Epithelial cell of prostate (primary cell): ENCODE results near the gene MRPL20.
"Not testable (repeated sequence)": the region's sequence is repeated elsewhere in the genome, so short reads cannot be mapped to it uniquely, and the experiment has no call there.

Experiments
- DNase-seq: peaks from one replicate; pipeline ENCODE4 v3.0.0-alpha.2; 2011; ENCODE audit warnings: low read depth, low spot score
- H3K27ac ChIP-seq: fragments of 450-650 bp; 2 replicates; pipeline ENCODE4 v1.5.1; 2017; ENCODE audit warnings: mild to moderate bottlenecking

The MRPL20 gene

DNA sequence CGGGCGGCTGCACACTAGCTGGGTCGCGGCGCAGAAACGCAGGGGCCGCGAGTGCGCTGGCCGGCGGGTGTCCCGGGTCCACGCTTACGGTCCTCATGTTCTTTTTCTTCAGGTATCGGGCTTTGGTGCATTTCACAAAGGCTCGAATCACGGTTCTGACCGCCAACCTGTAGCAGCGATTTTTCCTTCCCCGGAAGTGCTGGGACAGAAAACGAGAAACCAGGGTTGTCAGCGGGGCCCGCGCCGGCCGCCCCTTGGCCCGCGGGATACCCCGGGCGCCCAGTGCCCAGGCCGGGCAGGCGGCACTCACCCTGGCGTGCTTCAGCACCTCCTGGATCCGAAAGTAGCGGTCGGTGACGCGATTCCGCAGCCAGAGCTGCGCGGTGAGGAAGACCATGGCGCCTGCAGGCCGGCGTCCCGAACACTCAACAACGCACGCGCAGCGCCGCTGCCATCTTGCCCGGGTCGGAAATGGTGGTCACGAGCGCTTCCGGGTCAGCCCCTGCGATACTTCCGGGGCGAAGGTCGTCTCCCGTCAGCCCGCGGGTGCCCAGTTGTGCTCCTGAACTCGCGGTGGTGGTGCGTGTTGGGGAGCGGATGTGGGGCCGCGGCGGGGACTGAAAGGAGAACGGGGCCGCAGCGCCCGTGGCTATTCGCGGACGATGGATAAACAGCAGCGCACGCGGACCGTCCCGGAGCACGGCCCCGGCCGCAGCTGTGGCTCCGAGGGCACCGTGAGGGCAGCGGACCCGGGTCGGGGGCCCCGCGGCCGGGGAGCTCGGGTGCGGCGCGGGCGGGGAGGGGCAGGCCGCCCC is at the start of gene MRPL20:
Gene MRPL20, minus strand, starts transcription at position 473 of the 815 bp plus-strand sequence. Its CDS starts 76 bp downstream, at position 397.
- peak within 1 kb of the TSS; percentile 69 for H3K27ac ChIP-seq
- peak; percentile 52 for DNase-seq

DNA sequence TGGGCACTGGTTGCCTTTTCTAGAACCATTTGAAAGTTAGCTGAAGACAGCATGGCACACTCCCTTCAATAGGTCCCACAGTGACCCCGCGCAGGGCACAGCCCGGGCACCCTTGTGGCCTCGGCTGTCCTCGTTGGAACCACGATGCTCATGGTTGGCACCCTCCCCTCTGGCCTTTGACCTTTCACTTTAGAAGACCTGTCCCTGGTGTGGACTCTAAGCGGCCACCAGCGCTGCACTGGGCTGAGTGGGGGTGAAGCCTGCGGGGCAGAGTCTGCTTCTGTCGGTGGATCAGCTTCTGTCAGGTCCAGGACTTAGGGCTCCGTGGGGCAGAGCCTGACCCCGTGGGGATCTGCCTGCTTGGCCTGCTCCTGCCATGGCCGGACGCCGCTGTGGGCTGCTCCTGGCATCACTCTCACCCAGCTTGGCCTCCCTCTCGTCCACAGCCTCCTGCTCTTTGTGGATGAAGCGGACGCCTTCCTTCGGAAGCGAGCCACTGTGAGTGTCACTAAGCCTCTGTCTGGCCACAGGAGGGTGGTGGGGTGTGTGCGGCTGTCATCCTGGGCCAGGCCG is 49.7 kb upstream of the MRPL20 start:
- not testable (repeated sequence) for DNase-seq

DNA sequence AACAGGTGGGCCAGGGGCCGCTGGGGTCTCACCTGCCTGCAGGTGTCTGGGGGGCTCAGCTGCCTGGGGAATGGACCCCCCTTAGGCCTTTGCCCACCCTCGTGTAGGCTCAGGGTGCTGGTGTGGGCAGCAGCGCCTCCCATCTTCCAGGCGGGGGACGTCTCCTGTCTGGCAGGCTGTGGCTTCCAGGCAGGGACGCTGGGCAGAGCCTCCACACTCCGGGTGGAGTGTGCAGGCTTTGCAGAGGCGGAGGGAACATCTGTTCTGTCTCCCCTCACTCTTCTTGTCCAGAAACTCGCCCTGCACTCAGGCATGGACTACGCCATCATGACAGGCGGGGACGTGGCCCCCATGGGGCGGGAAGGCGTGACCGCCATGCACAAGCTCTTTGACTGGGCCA is 48.8 kb upstream of the MRPL20 start:
- DNase-seq, H3K27ac ChIP-seq: not testable (repeated sequence)

More for the DNA sequence above, 49.7 kb upstream of the MRPL20 start:
- not testable (repeated sequence) for H3K27ac ChIP-seq

DNA sequence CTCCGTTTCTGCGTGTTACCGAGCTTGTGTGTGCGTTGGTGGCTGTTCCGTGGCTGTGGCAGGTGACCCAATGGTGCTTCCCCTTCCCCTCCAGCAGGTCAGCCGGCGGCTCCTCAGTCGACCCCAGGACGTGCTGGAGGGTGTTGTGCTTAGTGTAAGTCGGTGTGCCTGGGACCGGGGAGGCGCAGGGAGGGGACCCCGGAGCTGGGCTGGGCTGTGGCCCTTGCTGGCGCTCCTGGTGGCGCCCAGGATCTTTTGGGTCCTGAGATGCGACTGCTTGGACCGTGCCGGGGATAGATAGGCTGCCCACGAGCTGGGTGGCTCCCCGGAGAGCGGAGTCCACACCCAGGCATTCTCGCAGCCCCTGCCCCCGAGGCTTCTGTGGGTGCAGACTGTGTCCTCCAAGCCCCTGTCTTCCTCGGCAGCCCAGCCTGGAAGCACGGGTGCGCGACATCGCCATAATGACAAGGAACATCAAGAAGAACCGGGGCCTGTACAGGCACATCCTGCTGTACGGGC is 48.3 kb upstream of the MRPL20 start:
- H3K27ac ChIP-seq: no peak overlapping the region
- DNase-seq: no peak

DNA sequence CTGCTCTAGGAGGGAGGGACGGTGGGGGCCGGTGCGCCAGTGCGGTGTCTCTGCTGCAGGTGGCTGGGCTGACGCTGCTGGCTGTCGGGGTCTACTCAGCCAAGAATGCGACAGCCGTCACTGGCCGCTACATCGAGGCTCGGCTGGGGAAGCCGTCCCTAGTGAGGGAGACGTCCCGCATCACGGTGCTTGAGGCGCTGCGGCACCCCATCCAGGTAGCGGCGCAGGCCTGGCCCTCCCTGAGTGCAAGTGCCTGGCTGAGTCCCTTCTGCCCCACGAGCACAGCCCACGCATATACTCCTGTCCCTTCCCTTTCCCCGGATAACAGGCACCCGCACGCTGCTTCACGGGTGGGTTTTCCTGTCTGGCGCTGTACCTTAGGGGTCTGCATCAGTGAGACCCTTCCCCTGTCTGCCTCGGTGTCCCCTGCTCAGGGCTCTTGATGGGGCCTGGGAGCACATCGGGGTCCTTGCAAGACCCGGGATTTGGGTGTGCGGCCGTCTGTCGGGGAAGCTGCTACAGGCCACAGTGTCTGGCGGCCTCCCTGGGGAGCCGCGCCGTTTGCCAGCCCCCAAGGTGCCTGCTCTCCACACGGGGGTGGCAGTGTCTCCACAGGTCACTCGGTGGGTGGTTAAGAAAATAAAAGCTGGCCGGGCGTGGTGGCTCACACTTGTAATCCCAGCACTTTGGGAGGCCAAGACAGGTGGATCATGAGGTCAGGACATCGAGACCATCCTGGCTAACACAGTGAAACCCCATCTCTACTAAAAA is 47.4 kb upstream of the MRPL20 start:
- not testable (repeated sequence) for H3K27ac ChIP-seq, DNase-seq

DNA sequence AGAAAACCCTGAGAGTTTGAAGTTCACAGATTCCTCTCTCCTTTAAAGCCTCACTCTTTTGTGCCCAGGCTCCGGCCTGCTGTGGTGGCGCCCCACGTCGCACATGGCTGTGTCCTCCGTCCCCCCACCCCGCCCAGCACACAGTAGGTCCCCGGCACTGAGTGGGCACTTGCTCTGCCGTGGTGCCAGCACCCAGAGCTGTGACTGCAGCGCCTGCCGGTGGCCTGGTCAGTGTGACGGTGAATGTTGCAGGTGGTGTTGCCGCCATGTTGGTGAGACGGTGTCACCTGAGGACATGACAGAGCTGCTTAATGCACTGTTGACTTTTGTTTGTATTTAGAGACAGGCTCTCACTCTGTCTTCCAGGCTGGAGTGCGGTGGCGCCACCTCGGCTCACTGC is 45.8 kb upstream of the MRPL20 start:
- H3K27ac ChIP-seq: no peak overlapping the region
- no peak for DNase-seq

DNA sequence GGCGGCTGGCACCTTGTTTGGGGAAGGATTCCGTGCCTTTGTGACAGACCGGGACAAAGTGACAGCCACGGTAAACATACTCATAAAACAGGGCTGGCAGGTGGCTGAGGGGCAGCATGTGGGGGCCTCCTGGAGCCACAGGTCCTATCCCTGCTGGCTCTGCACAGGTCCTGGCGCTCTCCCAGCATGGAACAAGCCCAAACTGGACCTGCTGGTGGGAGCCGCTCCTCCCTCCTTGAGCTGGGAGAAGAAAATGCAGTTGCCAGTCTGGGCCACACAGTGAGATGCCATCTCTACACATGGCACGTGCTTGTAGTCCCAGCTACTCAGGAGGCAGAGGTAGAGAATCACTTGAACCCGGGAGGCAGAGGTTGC is 45.3 kb upstream of the MRPL20 start:
- H3K27ac ChIP-seq, DNase-seq: not testable (repeated sequence)

DNA sequence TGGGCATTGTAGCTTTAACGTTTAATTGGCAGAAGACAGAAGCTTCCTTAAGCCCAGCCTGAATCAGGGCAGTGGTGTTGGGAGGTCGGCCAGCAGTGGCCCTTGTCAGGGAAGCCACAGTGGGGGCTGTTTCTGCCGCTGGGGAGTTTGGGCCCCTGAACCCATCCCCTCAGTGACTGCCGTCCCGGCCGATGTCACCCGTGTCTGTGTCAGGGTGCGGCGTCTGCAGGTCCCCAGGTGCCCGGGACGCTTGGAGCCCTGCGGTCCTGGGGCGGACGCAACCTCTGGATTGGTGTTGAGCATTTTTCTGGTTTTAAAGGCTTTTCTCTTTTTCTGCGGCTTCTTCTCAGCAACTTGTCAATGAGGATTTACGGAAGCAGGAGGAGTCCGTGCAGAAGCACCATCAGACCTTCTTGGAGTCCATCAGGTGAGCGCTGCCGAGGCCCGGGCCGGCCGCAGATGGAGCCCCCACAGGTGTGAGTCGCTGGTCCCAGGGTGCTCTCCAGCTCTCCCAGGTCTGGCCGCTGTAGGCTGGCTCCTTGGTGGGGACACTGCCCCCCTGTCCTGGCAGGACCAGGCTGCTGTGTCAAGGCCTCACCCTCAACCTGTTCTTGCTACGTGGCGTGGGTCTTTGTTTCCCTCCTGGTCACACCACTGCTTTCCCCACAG is 44.7 kb upstream of the MRPL20 start:
- DNase-seq: no peak
- H3K27ac ChIP-seq: no peak overlapping the region

DNA sequence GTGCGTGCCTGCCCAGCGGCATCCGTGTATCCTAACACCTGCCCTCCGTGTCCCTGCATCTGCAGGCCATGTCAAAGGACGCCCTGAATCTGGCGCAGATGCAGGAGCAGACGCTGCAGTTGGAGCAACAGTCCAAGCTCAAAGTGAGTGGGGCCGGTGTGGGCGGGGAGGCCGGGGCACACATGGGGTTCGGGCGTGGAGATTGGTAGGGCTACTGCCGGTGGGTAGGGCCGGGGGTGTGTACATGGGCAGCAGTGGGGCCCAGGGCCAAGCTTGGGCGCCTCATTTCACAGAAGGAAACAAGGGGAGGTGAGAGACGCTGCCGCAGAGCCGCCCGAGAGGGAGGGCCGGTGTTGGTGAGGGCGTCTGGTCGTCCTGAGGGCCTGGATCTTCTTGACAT is 43.5 kb upstream of the MRPL20 start:
- not testable (repeated sequence) for DNase-seq, H3K27ac ChIP-seq

DNA sequence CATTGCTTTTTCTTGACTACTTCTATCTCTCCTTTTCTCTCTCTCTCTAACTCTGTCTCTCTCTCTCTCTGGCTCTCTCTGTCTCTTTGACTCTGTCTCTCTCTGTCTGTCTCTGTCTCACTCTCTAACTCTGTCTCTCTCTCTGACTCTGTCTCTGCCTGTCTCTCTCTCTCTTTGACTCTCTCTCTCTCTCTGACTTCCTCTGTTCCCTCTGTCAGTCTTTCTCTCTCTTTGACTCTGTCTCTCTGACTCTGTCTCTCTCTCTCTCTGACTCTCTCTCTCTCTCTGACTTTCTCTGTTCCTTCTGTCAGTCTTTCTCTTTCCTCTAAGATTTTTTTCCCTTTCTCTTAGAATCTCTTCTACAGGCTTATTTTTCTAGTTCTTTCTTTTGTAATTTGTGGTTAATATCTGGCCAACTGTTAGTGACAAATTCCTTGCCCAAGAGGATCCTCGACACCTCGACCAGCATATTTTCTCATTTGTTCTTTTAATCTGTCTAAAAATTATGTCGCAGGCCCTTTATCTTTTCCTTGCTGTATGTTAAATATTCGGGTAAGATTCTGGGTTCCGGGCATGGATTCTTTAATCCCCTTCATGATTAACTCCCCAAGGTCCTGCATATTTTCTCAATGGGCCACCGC is 42.1 kb upstream of the MRPL20 start, which contains the start of gene ATAD3C:
Gene ATAD3C, plus strand, starts transcription at position 591 of the 641 bp plus-strand sequence. CDS start 995 bp downstream, outside the sequence.
- DNase-seq: no peak
- no peak within 1 kb of the TSS for H3K27ac ChIP-seq

DNA sequence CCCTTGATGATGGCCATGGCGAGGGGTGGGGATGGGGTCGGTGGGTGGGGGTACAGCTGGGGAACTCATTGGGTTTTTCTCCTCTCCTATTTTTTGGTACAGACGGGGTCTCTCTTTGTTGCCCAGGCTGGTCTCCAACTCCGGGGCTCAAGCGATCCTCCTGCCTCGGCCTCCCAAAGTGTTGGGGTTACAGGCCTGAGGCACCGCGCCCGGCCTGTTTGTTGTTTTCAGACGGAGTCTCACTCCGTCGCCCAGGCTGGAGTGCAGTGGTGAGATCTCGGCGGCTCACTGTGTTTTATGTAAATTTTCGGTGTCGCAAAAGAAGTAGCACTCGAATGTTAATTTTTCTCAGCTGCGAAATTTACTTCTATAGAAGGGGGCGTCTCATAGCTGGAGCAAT is 39.5 kb upstream of the MRPL20 start:
- DNase-seq, H3K27ac ChIP-seq: not testable (repeated sequence)

DNA sequence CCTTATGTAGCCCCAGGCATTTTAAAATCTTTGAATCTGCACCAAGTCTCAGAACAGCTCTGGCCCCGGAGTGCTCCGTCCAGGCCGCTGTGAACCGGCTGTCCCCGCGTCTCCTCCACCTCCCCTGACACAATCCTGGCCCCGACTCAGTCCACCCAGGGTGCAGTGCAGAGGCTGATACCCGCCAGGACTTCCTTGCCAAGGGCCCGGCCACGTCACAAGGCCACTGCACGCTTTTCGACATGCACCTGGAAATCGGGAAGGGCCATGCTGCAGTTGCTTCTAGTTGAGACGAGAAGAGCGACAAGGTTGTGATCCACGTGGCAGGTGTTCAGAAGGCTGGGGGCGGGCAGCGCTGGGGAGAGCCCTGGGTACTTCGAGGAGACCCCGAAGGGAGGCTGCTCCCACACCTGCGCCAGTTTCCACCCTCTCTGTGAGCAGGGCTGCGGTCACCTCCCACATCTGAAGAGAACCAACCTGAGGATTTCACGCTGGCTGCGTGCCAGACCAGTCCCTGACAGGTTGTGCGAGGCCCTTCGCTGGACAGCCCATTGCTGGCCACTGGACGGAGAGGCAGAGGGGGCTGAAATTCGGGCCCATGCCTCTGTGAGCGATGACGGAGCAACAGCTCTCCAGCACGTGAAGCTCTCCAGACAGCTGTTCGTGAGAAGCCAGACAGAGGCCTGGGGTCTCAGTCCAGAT is 35.1 kb upstream of the MRPL20 start:
- DNase-seq: no peak
- H3K27ac ChIP-seq: no peak overlapping the region

DNA sequence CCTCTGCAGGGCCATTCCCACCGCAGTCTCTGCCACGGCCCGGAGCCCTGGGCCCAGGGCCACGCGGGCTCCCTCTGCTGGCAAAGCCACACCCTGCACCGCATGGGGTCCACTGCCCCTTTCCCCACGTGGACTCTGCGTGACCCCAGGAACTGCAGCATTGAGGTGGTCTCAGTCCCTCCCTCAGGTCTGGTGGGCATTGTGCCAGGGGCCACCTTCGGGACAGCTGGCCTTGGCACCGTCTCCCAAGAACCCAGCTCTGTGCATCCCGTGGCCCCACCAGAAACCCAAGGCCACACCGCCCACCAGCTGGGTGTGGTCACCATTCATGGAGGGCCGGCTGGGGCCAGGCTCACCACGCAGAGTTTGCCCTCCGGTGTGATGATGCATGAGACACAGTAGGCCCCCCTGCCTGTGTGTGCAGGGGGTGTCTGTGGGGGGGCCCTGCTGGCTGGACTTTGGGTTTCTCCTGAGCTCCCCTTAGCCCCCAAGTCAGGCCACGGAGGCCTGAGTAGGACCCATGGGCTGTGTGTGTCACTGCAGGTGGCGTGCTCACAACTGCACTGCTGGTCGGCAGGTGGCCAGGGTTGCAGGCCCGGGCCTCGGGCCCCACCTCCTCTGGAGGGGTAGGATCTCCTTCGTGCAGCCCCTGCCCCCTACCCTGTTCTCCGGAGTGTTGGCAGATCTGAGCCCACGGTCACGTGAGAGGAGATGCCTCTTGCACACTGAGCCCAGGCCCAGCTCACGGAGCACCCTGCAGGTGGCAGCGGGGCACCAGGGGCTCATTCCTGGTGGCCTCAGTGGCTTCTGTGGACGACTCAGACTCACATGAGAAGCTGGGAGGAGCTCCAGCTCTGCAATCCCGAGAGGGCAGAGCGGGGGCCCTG is 34.2 kb upstream of the MRPL20 start:
- DNase-seq: no peak
- H3K27ac ChIP-seq: no peak overlapping the region

DNA sequence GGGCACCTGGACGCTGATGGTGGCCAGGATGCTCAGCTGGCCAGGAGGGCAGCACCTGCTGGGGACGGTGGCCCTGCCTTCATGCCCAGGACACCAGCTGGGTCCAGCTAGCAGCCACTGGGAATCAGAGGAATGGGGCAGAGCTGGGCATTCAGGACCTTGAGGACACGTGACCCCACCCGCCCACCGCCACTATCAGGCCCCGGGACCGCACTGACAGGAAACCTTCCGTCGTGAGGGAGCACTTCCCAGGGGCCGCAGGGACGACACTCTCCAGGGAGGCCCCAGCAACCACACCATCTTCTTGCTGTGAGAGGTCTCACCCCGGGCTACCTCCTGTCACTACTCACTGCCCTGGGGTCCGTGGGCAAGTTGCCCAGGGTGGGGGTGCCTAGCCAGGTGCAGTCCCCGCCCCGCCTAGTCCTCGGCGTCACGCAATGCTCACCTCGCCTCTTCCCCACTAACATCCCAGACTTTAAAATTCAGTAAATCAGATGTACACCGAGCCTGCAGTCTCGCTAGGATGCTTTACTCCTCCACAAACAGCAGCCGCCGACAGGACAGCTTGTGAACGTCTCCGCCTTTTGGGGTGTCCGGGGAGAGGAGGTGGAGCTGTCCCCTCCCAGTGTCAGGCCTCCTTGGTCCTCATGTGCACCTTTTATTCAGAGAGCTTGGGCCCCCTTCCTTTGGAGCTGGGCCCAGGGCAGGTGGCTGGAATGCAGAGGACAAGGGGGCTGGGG is 33.3 kb upstream of the MRPL20 start:
- no peak overlapping the region for H3K27ac ChIP-seq

DNA sequence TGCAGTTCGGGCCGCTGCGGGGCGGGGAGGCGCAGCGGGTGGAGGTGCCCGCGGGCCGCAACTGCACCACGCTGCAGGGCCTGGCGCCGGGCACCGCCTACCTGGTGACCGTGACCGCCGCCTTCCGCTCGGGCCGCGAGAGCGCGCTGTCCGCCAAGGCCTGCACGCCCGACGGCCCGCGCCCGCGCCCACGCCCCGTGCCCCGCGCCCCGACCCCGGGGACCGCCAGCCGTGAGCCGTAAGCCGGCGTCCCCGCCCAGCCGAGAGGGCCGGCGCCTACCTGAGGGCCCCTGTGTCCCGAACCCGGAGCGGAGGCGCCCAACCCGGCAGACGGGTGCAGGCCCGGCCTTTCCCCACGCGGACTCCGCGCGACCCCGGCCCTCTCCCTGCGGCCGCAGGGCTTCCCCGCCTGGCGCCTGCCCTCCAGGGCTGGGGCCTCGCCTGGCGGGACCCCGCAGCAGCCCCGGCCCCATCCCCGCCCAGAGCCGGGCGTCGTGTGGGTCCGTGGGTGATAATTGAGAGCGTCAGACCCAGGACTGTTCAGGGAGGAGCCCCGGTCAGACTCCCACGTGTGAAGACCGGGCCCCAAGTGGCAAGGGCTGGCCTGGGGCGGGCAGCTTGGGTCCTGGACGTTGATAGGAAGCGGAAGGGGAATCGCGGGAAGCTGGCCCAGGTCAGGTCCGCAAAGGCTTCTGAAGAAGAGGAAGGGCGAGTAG is 32.6 kb upstream of the MRPL20 start:
- H3K27ac ChIP-seq: no peak overlapping the region
- no peak for DNase-seq

More for the DNA sequence above, 33.3 kb upstream of the MRPL20 start:
- DNase-seq: no peak

DNA sequence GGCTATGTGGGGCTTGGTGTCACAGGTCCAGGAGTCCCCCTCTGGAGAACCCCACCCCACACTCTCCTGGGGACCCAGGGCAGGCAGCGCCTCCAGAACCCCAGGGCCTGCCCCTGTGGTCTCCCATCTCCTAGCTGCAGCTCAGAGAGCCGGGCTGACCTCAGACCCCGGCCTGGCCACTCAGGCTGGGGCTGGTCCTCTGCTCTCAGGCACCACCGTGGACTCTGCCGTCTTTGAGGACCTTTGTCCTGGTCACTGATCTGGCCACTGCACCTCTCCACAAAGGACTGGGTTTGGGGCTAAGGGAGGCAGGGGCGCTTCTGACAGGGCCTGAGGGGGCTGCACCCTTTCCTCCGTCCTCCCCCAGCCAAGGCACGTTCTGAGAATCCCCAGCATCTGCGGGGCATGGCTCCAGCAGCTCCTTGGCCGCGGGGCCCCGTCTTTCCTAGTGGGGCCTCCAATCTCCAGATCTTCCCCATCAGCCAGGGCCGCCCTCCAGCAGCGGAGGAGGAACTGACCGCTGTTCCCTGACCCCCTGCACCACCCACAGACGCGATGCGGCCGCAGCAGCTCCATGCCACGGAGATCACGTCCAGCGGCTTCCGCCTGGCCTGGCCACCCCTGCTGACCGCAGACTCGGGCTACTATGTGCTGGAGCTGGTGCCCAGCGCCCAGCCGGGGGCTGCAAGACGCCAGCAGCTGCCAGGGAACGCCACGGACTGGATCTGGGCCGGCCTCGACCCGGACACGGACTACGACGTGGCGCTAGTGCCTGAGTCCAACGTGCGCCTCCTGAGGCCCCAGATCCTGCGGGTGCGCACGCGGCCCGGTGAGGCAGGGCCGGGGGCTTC is 31.7 kb upstream of the MRPL20 start:
- no peak for DNase-seq
- H3K27ac ChIP-seq: no peak overlapping the region
